Measurements from ENCODE around the gene FNDC1.
"Not testable (repeated sequence)": the region's sequence is repeated elsewhere in the genome, so short reads cannot be mapped to it uniquely, and the experiment has no call there.

The FNDC1 gene

DNA sequence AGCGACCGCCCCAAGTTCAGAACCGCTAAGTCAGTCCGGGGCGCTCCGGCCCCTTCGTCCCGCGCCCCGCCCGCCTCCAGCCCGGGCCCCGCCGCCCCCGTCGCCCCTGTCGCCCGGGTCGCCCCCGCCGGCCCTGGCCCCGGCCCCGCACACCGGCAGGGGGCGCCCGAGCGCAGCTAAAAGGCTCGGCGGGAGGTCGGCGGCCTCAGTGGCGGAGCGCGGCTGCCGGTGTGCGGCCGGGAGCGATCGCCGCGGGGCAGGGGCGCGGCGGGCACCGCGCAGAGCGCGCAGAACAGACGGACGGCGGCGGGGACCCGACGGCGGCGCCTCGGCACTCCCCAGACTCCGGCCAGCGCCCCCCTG is at the start of gene FNDC1:
Gene FNDC1, plus strand, starts transcription at position 208 of the 363 bp plus-strand sequence. CDS start 197 bp downstream, outside the sequence.
- DNase-seq, result peak; percentile 54

GRCh38 chr6:159119791-159120190 is 49.4 kb upstream of the FNDC1 start:
- no peak for DNase-seq

DNA sequence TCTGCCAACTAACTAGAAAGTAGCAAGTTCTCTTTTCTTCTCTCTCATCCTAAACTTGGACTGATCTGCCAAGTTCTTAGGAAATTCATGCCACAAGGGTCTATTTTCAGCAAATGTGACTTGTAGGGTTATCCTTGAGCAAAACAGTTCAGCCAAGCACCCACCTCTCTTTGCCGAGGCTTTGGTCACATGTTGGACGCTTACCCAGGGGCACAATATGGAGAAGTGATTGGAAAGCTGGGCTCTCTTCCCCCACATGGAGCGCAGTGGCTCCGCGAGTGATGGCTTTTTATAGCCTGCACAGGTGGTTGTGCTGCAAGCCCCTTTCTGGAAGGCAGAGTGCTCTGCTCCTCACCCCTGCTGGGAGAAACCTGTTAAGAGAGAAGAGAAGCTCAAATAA is 47.7 kb upstream of the FNDC1 start:
- no peak for DNase-seq

GRCh38 chr6:159122453-159122852 is 46.7 kb upstream of the FNDC1 start:
- DNase-seq, result no peak

DNA sequence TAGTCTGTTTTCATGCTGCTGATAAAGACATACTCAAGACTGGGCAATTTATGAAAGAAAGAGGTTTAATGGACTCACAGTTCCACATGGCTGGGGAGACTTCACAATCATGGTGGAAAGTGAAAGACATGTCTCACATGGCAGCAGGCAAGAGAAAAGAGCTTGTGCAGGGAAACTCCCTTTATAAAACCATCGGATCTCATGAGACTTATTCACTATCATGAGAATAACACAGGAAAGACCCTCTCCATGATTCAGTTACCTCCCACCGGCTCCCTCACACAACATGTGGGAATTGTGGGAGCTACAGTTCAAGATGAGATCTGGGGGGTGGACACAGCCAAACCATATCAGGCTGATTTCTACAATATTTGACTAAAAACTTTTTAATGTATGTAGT is 45.4 kb upstream of the FNDC1 start:
- DNase-seq, result not testable (repeated sequence)

GRCh38 chr6:159125014-159125609 is 44.1 kb upstream of the FNDC1 start:
- no peak for DNase-seq

DNA sequence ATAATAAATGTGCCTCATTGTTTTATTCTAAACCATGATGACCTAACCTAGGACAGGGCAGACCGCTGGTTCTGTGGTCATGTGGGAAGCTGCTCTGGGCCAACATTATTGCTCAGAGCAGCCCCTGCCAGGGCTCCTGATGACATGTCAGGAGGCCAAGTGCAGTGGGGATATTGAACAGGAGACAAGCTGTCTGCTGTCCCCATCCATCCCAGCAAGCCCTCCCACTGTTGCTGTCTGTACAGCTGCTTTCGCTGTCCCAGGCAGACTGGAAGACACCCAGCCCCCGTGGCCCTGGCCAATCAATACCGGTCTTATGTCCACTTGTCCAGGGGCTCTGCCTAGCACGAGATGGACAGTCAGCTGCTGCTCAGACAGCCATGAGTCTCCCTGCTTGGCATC is 43.2 kb upstream of the FNDC1 start:
- no peak for DNase-seq

GRCh38 chr6:159126590-159126989 is 42.6 kb upstream of the FNDC1 start:
- DNase-seq, result no peak

- no peak for DNase-seq
Observed at GRCh38 chr6:159127701-159128100, 41.5 kb upstream of the FNDC1 start.

DNA sequence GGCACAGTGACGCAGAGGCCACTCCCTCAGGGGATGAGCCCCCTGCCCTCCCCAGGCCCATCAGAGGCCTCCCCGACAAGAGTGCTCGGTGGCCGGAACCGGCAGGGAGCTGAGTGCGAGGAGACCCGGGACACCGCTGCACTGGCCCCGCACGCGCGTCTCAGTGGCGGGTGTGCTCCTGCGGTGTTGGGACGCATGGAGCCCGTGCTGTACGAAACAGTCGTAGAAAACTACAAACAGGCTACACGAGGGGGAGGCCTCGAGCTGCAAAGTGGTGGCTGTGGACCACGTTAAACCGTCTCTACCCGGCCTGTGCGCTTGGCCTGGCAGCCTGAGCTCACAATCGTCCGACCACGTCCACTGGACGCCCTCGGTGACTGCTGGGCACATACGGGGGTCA is 40.2 kb upstream of the FNDC1 start:
- no peak for DNase-seq

DNA sequence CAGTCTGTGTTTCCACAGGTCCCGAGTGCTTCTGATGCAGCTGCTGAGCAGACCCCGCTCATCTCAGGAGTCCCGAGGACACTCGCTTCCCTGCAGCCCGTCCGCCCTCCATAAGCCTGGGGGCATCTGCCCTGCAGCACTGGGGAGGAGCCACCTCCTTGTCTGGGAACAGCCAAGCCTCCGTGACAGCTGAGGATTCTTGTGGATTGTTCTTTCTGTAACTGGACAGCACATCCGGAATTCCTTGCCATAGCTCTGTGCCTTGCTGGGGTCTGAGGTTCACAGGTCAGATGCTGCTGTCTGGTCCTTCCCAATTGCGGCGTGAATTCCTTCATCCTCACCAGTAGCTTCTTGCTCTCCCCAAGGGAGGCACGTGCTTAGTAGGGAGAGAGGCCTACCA is 38.4 kb upstream of the FNDC1 start:
- DNase-seq, result no peak

DNA sequence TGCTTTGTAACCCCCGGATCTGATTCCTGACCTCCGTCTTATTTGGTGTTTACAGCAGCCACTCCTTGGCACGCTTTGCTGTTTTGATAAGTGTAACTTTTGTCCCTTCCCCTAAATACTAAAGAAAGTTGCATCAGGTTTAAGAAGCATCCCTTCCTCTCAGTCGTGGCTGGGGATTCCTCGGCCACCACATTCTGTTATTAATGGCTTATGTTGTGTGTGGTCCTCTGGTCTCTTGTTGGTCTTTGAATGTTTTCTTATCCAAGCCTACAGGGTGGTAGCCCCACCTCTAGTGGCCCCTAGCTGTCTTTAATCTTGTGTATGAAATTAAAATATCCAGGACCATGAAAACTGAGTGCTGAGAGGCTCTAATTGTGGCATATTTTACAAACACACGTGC is 37.5 kb upstream of the FNDC1 start:
- no peak for DNase-seq

- DNase-seq, result no peak
Observed at GRCh38 chr6:159132664-159133063, 36.5 kb upstream of the FNDC1 start.

DNA sequence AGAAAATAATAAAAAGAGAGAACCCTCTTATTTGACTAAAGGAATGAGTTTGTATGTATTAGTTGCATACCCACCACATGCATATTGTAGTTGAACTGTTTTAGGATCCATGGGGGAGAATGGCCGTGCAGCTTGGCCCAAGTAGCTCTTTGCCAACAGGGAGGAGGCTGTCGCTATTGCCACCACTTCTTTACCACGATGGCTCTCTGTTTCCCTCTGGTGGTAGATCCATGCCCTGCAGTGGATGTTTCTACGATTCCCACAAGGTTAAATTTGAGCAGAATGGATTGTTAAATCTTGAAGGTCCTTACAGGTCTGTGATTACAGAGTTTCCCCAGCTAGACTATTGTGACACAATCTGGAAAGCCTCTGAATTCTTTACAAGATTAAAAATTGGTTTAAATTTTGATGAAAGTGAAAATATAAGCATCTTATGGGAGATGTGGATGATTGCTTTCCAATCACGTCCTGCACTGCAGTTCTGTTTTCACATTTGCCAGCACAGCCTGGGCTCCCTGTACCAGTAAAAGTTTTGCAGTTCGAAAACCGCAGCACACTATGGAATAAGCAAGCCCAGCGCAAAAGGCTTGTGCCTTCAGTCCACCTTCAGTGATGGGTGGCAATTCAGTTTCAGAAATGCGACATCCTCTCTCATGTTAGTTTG is 34.4 kb upstream of the FNDC1 start:
- DNase-seq, result peak; percentile 72

- DNase-seq, result no peak
Observed at GRCh38 chr6:159137676-159138075, 31.5 kb upstream of the FNDC1 start.

- no peak for DNase-seq
Observed at GRCh38 chr6:159142531-159142930, 26.7 kb upstream of the FNDC1 start.

DNA sequence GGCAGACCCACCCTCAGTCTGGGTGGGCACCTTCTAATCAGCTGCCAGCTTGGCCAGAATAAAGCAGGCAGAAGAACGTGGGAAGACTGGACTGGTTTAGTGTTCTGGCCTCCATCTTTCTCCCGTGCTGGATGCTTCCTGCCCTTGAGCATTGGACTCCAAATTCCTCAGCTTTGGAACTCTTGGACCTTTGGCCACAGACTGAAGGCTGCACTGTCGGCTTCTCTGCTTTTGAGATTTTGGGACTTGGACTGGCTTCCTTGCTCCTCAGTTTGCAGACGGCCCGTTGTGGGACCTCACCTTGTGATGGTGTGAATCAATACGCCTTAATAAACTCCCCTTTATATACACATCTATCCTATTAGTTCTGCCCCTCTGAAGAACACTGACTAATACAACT is 20.6 kb upstream of the FNDC1 start:
- no peak for DNase-seq

DNA sequence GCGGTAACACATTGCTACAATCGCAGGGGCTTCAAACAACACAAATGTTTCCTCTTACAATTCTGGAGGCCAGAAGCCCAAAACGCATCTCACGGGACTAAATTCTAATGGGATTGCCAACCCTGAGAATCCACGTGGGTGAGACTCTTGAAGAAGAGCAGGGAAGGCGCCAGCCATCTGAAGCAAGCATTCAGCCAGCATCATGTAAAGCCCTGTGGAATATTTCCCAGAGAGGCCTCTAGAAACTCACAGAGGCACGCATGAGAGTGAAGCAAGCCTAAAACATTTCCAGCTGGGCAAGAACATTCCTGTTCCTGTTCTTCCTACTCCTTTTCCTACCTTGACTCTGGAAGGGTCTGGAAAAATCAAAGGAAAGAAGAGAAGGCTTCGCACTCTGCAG is 19.6 kb upstream of the FNDC1 start:
- DNase-seq, result no peak

- DNase-seq, result peak; percentile 48
Observed at GRCh38 chr6:159151266-159151855, 17.8 kb upstream of the FNDC1 start.

DNA sequence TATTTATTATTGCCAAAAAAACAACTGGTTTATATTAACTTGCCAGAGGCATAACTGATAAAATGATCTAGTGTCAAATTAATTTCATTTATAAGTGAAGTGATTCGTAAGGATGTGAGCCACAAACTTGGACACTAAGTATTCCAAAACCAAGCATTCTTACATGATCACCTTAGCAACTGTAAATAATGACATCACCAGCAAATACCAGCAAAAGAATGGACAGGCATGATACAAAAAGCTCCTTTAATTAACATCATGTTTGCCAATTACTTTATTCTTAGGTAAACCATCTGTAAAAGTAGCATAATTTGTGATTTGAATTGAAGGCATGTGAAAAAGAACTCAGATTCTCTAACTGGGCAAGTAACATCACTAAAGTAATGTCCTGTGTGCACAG is 17.2 kb upstream of the FNDC1 start:
- no peak for DNase-seq

- DNase-seq, result no peak
Observed at GRCh38 chr6:159152782-159153181, 16.4 kb upstream of the FNDC1 start.

DNA sequence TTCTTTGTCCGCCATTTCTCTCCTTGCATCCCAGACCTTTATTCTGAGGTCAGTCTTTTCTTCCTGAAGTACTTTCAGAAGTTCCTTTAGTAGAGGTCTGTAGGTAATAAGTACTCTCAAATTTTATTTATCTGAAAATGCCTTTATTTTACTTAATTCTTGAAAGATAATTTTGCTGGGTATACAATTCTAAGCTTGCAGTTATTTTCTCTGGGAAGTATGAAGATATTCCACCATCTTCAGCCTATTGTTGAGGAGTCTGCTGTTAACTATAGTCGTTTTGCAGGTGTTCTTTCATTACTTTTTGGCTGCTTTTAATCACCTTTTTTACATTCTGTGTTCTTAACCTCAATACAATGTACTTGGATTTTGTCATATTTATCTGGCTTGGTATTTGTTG is 13.5 kb upstream of the FNDC1 start:
- DNase-seq, result no peak

- DNase-seq, result no peak
Observed at GRCh38 chr6:159156089-159156488, 13.1 kb upstream of the FNDC1 start.

GRCh38 chr6:159157431-159157830 is 11.8 kb upstream of the FNDC1 start:
- no peak for DNase-seq

DNA sequence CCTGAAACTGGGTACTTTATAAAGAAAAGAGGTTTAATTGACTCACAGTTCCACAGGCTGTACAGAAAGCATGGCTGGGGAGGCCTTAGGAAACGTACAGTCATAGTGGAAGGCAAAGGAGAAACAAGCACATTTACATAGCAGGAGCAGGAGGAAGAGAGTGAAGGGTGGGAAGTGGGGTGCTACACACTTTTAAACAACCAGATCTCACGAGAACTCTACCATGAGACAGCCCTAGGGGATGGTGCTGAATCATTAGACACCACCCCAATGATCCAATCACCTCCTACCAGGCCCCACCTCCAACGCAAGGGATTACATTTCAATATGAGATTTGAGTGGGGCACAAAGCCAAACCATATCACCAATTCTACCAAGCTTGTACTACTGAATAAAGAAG is 7.4 kb upstream of the FNDC1 start:
- DNase-seq, result no peak
